GM13976 (cell line): ENCODE measurements around the gene OSBPL1A.

Source experiments
- DNase-seq: peaks from one replicate; pipeline ENCODE4 v3.0.0; 2012; ENCODE audit warnings: low spot score
- CTCF ChIP-seq: IDR thresholded peaks from 2 replicates; pipeline ENCODE4 v1.5.1; 2012; ENCODE audit warnings: borderline replicate concordance, mild to moderate bottlenecking; ENCODE audit not compliant: insufficient read depth; ENCODE audit errors: extremely low read depth, missing control alignments, control extremely low read depth
- in situ Hi-C: fragments of 300-500 bp; cut with MboI; formaldehyde crosslinking; loops from one replicate; pipeline ENCODE4 v1.12.0; 2022; ENCODE audit warnings: low sequenced_read_pairs, mixed read lengths, inconsistent platforms; ENCODE audit not compliant: unreplicated experiment

Gene OSBPL1A

GRCh38 chr18:24195296-24196053 is 202.1 kb downstream of the OSBPL1A start:
- in situ Hi-C loops = loop anchor here (25.0 kb wide), 1 partner anchor 108 kb away; no protein-coding TSS in a partner anchor
- no peak for TF ChIP-seq CTCF
- DNase-seq = no peak

GRCh38 chr18:24190590-24190989 is 207.0 kb downstream of the OSBPL1A start:
- in situ Hi-C loops = loop anchor here (25.0 kb wide), 1 partner anchor 103 kb away; no protein-coding TSS in a partner anchor
- DNase-seq = no peak
- no peak for TF ChIP-seq CTCF

- in situ Hi-C loops = loop anchor here (25.0 kb wide), 1 partner anchor 103 kb away; no protein-coding TSS in a partner anchor
- DNase-seq = no peak
Observed at GRCh38 chr18:24189664-24190346, 207.8 kb downstream of the OSBPL1A start.

GRCh38 chr18:24189007-24189528 is 208.6 kb downstream of the OSBPL1A start:
- in situ Hi-C loops = loop anchor here (25.0 kb wide), 1 partner anchor 102 kb away; no protein-coding TSS in a partner anchor
- DNase-seq = peak; percentile 66

More at GRCh38 chr18:24189664-24190346, 207.8 kb downstream of the OSBPL1A start:
- no peak for TF ChIP-seq CTCF

GRCh38 chr18:24188120-24188519 is 209.5 kb downstream of the OSBPL1A start:
- no peak for TF ChIP-seq CTCF
- in situ Hi-C loops = loop anchor here (25.0 kb wide), 1 partner anchor 101 kb away; no protein-coding TSS in a partner anchor

More at GRCh38 chr18:24189007-24189528, 208.6 kb downstream of the OSBPL1A start:
- TF ChIP-seq CTCF = no peak

GRCh38 chr18:24187689-24188088 is 209.9 kb downstream of the OSBPL1A start:
- no peak for DNase-seq
- TF ChIP-seq CTCF = no peak
- in situ Hi-C loops = loop anchor here (25.0 kb wide), 1 partner anchor 100 kb away; no protein-coding TSS in a partner anchor

More at GRCh38 chr18:24188120-24188519, 209.5 kb downstream of the OSBPL1A start:
- DNase-seq = no peak
